PC-9 (cell line): ENCODE results near the gene TMEM11. TPM values are rescaled to one million over a fixed set of nuclear protein-coding genes. Genes with fewer than 3 reads are reported as not detected.
"Not testable (repeated sequence)": the region's sequence is repeated elsewhere in the genome, so short reads cannot be mapped to it uniquely, and the experiment has no call there.

Experiments used
- BruUV-seq: library from RNA; stranded (reverse); fragments of 400-500 nt; replicated peaks from 2 replicates; lab custom pipeline; 2021; lab: Mats Ljungman, UMichigan
- CTCF ChIA-PET: fragments of 300-600 bp; sonication (Branson Sonifier 250); formaldehyde crosslinking; loops from one replicate; lab custom pipeline; 2022; ENCODE audit warnings: antibody characterized with exemption; lab: Charles Lee
- POLR2A ChIA-PET: fragments of 300-600 bp; sonication (Branson Sonifier 250); formaldehyde crosslinking; loops from one replicate; lab custom pipeline; 2022; ENCODE audit warnings: antibody characterized with exemption; ENCODE audit not compliant: unreplicated experiment; lab: Charles Lee
- DNase-seq, 2 experiments: peaks; one replicate each; pipeline versions ENCODE4 v3.0.0 to v3.0.0-alpha.2; 2015 to 2022; ENCODE audit warnings: mixed read lengths in 1 of 2
- H2AFZ ChIP-seq: fragments of 200-600 bp; sonication (generic); 2 replicates; pipeline ENCODE4 v1.8.1; 2017; ENCODE audit warnings: antibody characterized with exemption
- H3F3A ChIP-seq: fragments of 200-600 bp; sonication (generic); 2 replicates; pipeline ENCODE4 v1.8.1; 2017; ENCODE audit warnings: antibody characterized with exemption, mild to moderate bottlenecking, low read depth; ENCODE audit not compliant: insufficient read depth
- H3K27ac ChIP-seq: fragments of 200-600 bp; sonication (generic); 2 replicates; pipeline ENCODE4 v1.6.1; 2016; ENCODE audit warnings: mixed run types
- H3K27me3 ChIP-seq: fragments of 200-600 bp; sonication (generic); 2 replicates; pipeline ENCODE4 v1.6.1; 2016; ENCODE audit warnings: low read depth, mixed run types; ENCODE audit not compliant: insufficient read depth
- H3K36me3 ChIP-seq: fragments of 200-600 bp; sonication (generic); 2 replicates; pipeline ENCODE4 v1.6.1; 2016; ENCODE audit warnings: low read depth, mixed run types
- H3K4me1 ChIP-seq: fragments of 200-600 bp; sonication (generic); replicated peaks from 2 replicates; pipeline ENCODE4 v1.6.1; 2016; ENCODE audit warnings: mixed run types; ENCODE audit not compliant: insufficient read depth
- H3K4me2 ChIP-seq: fragments of 200-600 bp; sonication (generic); 2 replicates; pipeline ENCODE4 v1.6.1; 2017; ENCODE audit warnings: mixed run types
- H3K4me3 ChIP-seq: fragments of 200-600 bp; sonication (generic); 2 replicates; pipeline ENCODE4 v1.6.1; 2016; ENCODE audit warnings: mixed run types
- H3K79me2 ChIP-seq: fragments of 200-600 bp; sonication (generic); 2 replicates; pipeline ENCODE4 v1.6.1; 2017; ENCODE audit warnings: low read depth, mixed run types
- H3K9me2 ChIP-seq: fragments of 200-600 bp; sonication (generic); 2 replicates; pipeline ENCODE4 v1.8.1; 2017; ENCODE audit warnings: mild to moderate bottlenecking; ENCODE audit not compliant: insufficient read depth
- H3K9me3 ChIP-seq: fragments of 200-600 bp; sonication (generic); 2 replicates; pipeline ENCODE4 v1.8.1; 2016; ENCODE audit warnings: low read depth; ENCODE audit not compliant: insufficient read depth
- H4K20me1 ChIP-seq: fragments of 200-600 bp; sonication (generic); 2 replicates; pipeline ENCODE4 v1.8.1; 2017; ENCODE audit not compliant: insufficient read depth
- EZH2 ChIP-seq: fragments of 200-600 bp; sonication (generic); IDR thresholded peaks from 2 replicates; pipeline ENCODE4 v1.8.0; 2017; ENCODE audit warnings: antibody characterized with exemption, low read depth
- intact Hi-C: fragments of 100-400 bp; cut with micrococcal nuclease; formaldehyde crosslinking; loops from one replicate; pipeline ENCODE4 v1.10.0; 2022; ENCODE audit not compliant: unreplicated experiment
- total RNA-seq: library from RNA; stranded (reverse); gene quantifications from 2 replicates; pipeline ENCODE4 v1.2.3, GENCODE V29; 2021
- TF ChIP-seq, protein P1 (sequence below): fragments of 200-600 bp; sonication (generic); conservative IDR thresholded peaks from 2 replicates; pipeline ENCODE4 v1.6.1; 2017; ENCODE audit warnings: mixed run types, antibody characterized with exemption, mild to moderate bottlenecking, moderate library complexity

Gene TMEM11
- total RNA-seq, 1 experiment from 2014 or later, result 37.6 TPM

DNA sequence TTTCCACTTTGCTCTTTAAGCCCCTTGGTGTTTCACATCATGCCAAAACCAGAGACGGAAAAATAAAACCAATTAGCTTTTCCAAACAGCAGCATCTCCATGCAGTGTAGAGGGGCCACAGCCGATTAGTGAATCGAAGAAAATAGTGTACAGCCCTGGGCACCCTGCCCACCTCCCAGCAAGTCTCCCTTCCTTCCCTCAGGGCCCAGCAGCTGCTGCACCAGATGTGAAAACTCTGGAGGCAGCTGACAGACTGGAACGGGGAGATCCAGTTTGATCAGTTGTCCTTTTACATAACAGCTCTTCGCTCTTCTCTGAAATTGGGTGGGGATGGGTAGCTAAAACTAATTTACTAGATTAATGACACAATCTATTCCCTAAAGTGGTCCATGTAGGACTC lies 19.3 kb downstream of the TMEM11 start:
- H3K79me2 ChIP-seq, result 0 out of 2 replicates have a peak, but pooled peaks cover 5% of the 10 kb centered on the region
- H3K4me1 ChIP-seq, result no peaks in the 10 kb centered on the region
- H2AFZ ChIP-seq, result no peak overlapping the region
- H3K4me3 ChIP-seq, result no peak overlapping the region
- no peaks in the 10 kb centered on the region for H3K9me2 ChIP-seq
- no peaks in the 10 kb centered on the region for H3F3A ChIP-seq
- H3K9me3 ChIP-seq, result no peaks in the 10 kb centered on the region
- POLR2A ChIA-PET, result no interaction called here
- BruUV-seq, result no TSS peak
- peaks cover 8% of the 10 kb centered on the region for H4K20me1 ChIP-seq
- TF ChIP-seq EZH2, result no peak
- TF ChIP-seq, protein P1, sequence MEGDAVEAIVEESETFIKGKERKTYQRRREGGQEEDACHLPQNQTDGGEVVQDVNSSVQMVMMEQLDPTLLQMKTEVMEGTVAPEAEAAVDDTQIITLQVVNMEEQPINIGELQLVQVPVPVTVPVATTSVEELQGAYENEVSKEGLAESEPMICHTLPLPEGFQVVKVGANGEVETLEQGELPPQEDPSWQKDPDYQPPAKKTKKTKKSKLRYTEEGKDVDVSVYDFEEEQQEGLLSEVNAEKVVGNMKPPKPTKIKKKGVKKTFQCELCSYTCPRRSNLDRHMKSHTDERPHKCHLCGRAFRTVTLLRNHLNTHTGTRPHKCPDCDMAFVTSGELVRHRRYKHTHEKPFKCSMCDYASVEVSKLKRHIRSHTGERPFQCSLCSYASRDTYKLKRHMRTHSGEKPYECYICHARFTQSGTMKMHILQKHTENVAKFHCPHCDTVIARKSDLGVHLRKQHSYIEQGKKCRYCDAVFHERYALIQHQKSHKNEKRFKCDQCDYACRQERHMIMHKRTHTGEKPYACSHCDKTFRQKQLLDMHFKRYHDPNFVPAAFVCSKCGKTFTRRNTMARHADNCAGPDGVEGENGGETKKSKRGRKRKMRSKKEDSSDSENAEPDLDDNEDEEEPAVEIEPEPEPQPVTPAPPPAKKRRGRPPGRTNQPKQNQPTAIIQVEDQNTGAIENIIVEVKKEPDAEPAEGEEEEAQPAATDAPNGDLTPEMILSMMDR, result no peak
- no peak for DNase-seq
- no peak overlapping the region for H3K27ac ChIP-seq
- no peaks in the 10 kb centered on the region for H3K27me3 ChIP-seq
- intact Hi-C loops, result no loop called here
- peaks cover 9% of the 10 kb centered on the region; the same call in 1 of the 2 replicates for H3K36me3 ChIP-seq
- no peak overlapping the region for H3K4me2 ChIP-seq
- CTCF ChIA-PET, result no interaction called here

DNA sequence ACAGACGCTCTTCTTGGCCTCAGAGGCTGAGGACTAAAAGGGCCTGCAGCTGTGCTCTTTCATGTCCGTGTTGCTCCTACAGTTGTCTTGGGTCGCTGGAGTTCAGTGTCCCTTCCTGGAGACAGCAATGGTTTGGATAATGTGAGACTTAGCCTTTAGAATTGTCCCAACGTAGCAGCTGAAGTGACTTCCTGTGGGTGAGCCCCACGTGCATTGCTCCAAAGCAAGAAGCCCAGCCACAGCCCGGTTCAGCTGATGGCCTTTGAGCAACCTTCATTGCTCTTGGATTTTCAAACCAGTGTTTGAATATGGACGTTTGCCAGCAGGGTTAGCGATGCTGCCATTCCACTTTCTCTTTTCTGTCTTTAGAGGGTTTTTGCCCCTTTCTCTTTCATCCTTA lies 19.7 kb downstream of the TMEM11 start:
- Histone ChIP-seq H3K79me2 (0 out of 2 replicates have a peak, but pooled peaks cover under 1% of the 10 kb centered on the region), H3K9me2 (no peaks in the 10 kb centered on the region), H3K4me2 (no peak overlapping the region), H4K20me1 (peaks cover 3% of the 10 kb centered on the region; the same call in 1 of the 2 replicates), H3F3A (no peaks in the 10 kb centered on the region), H3K27me3 (no peaks in the 10 kb centered on the region), H3K9me3 (no peaks in the 10 kb centered on the region), H3K27ac (no peak overlapping the region), H3K4me1 (no peaks in the 10 kb centered on the region), H2AFZ (no peak overlapping the region), H3K36me3 (peaks cover 9% of the 10 kb centered on the region; the same call in 1 of the 2 replicates), H3K4me3 (no peak overlapping the region)
- CTCF ChIA-PET, result no interaction called here
- intact Hi-C loops, result no loop called here
- TF ChIP-seq EZH2, result no peak
- TF ChIP-seq, protein P1, result no peak
- no TSS peak for BruUV-seq
- POLR2A ChIA-PET, result no interaction called here
- DNase-seq, result no peak

- H3K4me1 ChIP-seq, result no peaks in the 10 kb centered on the region
- no peaks in the 10 kb centered on the region for H3K9me3 ChIP-seq
- H3K36me3 ChIP-seq, result peaks cover 8% of the 10 kb centered on the region; the same call in 1 of the 2 replicates
- no peaks in the 10 kb centered on the region for H3K79me2 ChIP-seq
- H3K4me3 ChIP-seq, result no peak overlapping the region
- DNase-seq, result no peak
- POLR2A ChIA-PET, result no interaction called here
- no peaks in the 10 kb centered on the region for H3K9me2 ChIP-seq
- BruUV-seq, result no TSS peak
- no peak overlapping the region for H3K4me2 ChIP-seq
- intact Hi-C loops, result no loop called here
- CTCF ChIA-PET, result no interaction called here
- H4K20me1 ChIP-seq, result no peaks in the 10 kb centered on the region
- TF ChIP-seq EZH2, result no peak
- TF ChIP-seq, protein P1, result no peak
- H3K27ac ChIP-seq, result no peak overlapping the region
- no peaks in the 10 kb centered on the region for H3F3A ChIP-seq
- H2AFZ ChIP-seq, result no peak overlapping the region
- H3K27me3 ChIP-seq, result no peaks in the 10 kb centered on the region
Observed at GRCh38 chr17:21193031-21193430, 20.9 kb downstream of the TMEM11 start.

- DNase-seq, CTCF ChIA-PET, H3K4me3 ChIP-seq, H3K4me1 ChIP-seq, H3K9me2 ChIP-seq, H3K27me3 ChIP-seq, H2AFZ ChIP-seq, H3F3A ChIP-seq, H4K20me1 ChIP-seq, H3K4me2 ChIP-seq, H3K27ac ChIP-seq, BruUV-seq, intact Hi-C loops, H3K79me2 ChIP-seq, POLR2A ChIA-PET, H3K9me3 ChIP-seq, H3K36me3 ChIP-seq: not testable (repeated sequence)
Observed at GRCh38 chr17:21192414-21192813, 21.5 kb downstream of the TMEM11 start.
